ENCODE data around the gene NABP2.
A peak's percentile ranks its signal among the peaks of the same experiment; 100 is the strongest.
"Not testable (repeated sequence)": the region's sequence is repeated elsewhere in the genome, so short reads cannot be mapped to it uniquely, and the experiment has no call there.

Gene NABP2

DNA sequence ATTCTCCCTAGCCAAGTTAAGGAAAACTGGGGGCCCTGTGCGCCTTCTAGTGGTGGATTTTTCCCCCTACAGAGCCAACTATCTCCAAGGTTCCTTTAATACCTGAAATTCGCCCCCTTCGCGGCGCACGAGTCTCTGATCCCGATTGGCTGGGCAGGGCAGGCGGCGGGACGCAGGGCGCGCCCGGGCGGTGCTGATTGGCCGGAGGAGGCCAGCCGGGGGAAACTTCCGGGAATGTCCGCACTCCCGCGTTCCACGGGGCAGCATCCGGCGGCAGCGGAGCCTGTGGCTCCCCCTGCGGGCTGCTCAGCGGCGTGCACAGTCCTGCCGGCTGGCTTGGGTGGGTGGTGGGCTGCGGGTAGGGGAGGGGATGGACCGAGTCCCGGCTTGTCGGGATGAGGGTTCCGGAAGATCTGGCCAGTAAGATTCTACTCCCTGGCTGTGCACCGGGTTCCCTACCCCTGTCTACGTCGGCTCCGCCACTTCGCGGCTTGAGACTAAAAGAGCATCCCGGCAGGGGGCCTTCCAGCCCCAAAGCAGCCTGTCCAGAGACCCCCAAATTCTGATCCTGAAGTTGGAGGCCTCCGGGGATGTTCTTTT is at the start of gene NABP2:
TSS of gene NABP2 (plus strand) at position 241 of the 600 bp plus-strand sequence. CDS start 515 bp downstream, outside the sequence.
- peak; percentile 99 for DNase-seq

GRCh38 chr12:56178347-56178746 is 45.8 kb upstream of the NABP2 start:
- DNase-seq: no peak

GRCh38 chr12:56186957-56187356 is 37.2 kb upstream of the NABP2 start:
- DNase-seq: no peak

GRCh38 chr12:56188131-56188777 is 35.9 kb upstream of the NABP2 start:
- DNase-seq: no peak

GRCh38 chr12:56188778-56189098 is 35.4 kb upstream of the NABP2 start:
- no peak for DNase-seq

DNA sequence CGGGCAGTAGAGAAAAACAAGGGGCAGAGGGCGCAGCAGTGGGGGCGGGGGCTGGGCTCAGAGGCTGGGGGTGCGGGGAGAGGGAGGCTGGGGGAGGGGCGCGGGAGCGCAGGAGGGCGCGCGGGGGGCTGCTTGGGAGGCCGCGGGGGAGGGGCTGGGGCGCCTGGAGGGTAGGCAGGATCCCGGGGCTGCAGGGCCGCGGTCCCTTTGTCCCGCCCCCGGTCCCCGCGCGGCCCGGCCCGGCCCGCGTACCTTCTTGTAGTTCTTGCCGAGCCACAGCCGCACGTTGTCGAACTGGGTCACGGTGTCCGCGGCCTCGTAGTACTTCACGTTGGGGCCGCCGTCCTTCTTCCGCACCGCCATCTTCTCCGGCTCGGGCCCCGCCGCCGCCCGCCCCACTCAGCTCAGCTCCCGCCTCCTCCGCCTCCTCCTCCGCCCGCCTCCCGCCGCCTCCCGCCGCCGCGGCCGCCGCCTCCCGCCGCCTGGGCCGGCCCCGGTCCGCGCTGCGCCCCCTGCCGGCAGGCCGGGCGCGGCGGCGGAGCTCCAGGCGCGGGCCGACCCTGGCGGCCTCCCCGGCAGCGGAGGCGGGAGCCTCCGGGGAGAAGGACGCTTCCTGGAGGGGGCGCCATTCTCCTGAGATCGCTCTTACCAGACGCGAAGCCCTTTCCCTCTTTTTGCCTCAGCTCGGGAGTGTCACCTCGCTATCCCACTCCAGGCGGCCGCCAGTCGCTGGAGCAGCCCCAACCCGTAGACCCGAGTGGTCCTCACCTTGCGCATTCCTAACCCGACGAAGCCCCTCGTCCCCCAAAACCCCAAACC is 34.8 kb upstream of the NABP2 start, which contains the start of gene SMARCC2:
TSS of gene SMARCC2 (minus strand) at position 385 of the 819 bp plus-strand sequence. CDS start at position 363, 22 bp downstream.
- peak; percentile 95 for DNase-seq

- DNase-seq: peak; percentile 88
These were observed 34.0 kb upstream of the NABP2 start for GRCh38 chr12:56189918-56190694.

DNA sequence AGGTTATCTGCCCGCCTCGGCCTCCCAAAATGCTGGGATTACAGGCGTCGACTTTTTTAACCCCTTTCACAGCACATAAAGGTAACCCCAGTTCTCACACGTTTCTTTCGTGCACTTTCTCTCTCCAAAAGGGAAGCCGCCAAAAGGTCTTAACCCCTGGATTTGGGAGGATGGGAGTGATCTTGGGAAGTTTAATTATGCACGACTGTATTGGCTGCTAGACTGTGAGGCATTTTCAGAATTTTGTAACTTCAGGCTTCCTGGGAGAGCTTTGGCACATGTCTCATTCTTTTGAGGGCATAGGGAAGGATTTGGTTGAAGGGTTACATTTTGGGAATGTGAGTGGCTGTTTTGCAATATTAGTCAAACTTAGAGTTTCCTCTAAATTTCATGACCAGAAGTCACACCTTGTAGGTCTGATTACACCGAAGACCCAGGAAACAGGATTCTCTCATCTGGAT is 33.4 kb upstream of the NABP2 start:
- no peak for DNase-seq

DNA sequence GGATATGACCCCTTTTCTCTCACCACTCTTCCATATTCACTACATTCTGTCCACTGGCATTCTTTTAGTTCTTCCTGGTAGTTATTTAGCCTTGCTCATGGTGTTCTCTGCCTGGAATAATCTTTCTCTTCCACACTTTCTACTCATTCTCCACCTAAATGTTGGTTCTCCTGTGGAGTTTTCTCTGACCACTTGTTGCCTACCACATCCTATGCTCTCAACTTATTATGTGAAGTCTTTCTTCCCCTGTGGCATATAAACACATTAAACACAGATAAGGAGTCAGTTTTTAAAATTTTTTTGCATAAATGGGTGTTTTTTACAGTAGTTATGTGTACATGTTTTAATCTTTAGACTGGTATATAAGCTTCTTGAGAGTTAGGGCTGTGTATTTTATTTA is 31.6 kb upstream of the NABP2 start:
- DNase-seq: no peak

DNA sequence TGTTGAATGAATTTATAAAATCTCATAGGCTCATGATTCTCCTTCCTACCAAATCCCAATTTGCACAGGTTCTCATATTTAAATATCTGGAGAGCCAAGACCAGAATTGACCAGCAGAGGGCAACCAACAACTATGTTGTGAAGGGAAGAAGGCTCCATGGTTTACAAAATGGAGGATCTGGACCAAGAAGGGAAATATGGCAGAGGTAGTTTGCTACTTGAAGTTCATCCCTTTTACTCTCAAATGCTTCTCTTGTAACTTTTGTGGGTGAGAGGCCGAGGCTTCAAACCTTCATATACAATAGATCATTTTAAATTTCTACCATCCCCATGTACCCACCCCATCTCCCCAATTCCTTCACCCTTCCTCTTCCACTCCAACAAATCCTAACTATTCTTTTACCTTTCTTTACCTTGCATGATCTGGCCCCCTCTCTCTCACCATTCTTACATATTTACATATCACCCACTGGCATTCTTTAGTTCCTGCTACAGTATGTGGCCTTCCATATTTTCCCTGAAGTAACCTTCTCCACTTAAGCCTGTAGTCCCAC is 31.0 kb upstream of the NABP2 start:
- peak; percentile 96 for DNase-seq

DNA sequence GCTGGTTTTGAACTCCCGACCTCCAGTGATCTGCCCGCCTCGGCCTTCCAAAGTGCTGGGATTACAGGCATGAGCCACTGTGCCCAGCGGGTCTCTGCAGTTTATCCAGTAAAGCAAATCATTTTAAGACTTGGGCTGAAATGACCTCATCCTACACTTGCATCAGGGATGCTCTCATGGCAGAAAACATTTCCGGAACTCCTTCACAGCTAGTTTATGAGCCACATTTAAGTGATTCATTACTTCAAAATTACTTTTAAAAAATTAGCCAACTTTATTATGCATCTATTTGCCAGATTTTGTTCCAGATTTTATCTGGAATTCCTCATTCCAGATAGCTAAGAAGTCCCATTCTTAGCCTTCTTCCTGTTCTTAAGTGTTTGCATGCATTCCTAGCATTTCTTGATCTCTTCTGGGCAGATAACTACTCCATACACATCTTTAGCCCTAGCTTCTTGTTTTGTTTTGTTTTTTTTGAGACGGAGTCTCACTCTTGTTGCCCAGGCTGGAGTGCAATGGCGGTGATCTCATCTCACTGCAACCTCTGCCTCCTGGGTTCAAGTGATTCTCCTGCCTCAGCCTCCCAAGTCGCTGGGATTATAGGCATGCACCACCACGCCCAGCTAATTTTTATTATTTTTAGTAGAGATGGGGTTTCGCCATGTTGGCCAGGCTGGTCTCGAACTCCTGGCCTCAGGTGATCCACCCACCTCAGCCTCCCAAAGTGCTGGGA is 27.2 kb upstream of the NABP2 start:
- DNase-seq: not testable (repeated sequence)

DNA sequence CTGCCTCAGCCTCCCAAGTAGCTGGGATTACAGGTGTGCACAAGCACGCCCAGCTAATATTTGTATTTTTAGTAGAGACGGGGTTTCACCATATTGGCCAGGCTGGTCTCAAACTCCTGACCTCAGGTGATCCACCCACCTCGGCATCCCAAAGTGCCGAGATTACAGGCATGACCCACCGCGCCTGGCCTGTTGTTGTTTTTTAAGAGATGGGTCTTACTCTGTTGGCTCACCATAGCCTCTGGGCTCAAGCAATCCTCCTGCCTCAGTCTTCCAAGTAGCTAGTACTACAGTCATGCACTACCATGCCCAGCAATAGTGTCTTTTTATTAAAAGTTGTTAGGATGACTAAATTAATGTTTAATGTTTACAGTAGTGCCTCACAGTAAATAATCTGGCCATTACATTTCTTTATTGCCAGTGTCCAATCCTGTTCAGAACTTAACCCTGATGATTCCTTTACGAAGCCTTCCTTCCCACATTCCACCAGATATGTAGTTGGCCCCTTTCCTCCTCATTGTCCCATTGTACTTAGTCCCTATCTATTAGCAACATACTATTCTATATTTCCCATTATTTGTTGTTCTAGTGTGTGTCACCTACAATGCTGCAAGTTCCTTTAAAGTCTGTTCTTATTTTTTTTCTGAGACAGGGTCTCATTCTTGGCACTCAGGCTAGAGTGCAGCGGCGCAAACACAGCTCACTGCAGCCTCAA is 26.1 kb upstream of the NABP2 start:
- DNase-seq: no peak

GRCh38 chr12:56198836-56199235 is 25.3 kb upstream of the NABP2 start:
- no peak for DNase-seq

DNA sequence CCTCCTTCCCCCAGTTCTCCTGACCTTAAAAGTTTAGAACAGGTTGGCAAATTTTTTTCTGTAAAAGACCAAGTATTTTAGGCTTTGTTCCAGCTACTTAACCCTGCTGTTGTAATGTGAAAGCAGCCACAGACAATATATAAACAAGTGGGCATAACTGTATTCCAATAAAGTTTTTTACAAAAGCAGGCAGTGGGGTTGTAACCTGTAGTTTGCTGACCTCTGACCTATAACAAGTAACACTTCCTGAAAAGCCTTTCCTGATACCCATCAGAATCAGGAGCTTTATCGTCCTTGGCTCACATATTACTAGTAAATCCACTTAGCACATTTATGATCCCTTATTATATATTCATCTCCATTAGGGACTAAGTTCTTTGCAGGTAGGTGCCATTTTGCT is 21.8 kb upstream of the NABP2 start:
- DNase-seq: no peak

DNA sequence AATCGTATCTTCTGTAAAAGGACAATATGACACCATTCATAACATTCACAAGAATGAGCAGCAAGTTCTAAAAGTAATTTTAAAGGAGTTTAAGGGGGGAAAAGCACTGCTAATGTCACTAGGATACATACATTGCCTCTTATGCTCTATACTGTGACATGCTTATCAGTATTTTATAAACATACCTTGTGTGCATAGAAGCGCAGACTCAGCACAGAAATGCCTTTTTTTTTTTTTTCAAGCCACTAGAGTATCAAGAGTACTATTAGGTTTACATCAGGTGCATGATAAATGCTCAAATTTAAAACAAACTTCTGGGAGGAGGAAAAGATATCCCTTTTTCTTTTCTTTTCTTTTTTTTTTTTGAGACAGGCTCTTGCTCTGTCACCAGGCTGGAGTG is 21.3 kb upstream of the NABP2 start:
- DNase-seq: no peak

DNA sequence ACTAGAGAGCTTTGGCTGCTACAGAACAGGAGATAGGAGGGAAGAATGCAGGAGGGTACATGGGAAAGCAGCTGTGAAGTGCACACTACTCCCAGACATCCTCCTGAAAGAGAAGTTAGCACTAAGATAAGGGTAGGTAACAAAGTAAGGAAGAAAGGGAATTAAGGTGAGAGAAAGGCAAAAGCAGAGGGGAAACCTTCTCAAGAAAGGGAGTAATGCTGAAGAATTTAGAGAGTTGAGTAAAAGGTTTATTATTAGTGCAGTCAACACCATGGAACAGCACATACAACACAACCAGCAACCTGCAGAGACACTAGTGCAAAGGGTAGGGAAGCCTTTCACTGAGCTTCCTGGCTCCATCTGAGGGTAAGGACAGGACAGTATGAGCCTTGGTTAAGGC is 19.9 kb upstream of the NABP2 start:
- DNase-seq: no peak

GRCh38 chr12:56205445-56205844 is 18.7 kb upstream of the NABP2 start:
- DNase-seq: no peak

GRCh38 chr12:56206452-56207166 is 17.5 kb upstream of the NABP2 start:
- peak; percentile 60 for DNase-seq

DNA sequence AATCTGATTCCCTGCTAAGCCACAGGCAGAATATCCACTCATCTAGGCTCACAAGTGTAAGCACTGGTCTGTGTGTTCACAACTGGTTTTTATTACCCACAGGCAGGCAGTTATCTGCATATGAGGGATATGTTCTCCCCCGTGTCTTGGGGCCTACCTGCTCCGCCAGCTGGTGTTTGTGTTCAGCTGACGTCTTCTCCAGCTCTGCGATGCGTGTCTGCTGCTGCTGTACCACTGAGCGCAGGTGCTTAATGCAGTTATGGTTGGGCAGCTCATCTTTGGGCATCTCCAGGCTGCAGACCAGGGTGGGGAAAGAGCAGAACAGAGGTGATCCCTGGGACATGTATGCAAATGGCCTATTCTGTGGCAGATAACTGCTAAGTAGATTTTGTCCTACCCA is 16.1 kb upstream of the NABP2 start:
- DNase-seq: no peak

GRCh38 chr12:56212361-56212760 is 11.8 kb upstream of the NABP2 start:
- no peak for DNase-seq

DNA sequence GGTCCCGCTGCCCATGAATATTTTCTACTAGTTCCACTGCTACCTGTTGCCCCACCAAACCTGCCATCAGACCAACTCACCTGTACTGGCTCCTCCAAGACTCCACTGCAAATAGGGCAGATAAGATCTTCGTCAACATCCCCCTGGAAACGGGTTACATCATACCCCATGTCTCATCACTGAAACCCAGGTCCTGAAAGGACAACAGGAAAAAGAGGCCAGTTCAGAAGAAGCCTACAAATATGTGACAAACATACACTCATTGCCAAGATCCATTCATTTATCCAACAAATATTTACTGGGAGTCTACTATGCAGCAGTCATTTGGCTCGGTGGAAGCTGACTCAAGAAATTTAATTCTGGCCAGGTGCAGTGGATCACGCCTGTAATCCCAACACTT is 10.3 kb upstream of the NABP2 start:
- DNase-seq: no peak

Measured in suppressor macrophage treated with lipopolysaccharide for 4 hours (primary cell).